IPS-NIHi7 (cell line): Measurements from ENCODE around the gene ZNF428.
A peak's percentile ranks its signal among the peaks of the same experiment; 100 is the strongest.
"Not testable (repeated sequence)": the region's sequence is repeated elsewhere in the genome, so short reads cannot be mapped to it uniquely, and the experiment has no call there.

ENCODE experiments used
- DNase-seq: peaks from one replicate; pipeline ENCODE4 v3.0.0; 2012; ENCODE audit warnings: mixed read lengths; ENCODE audit errors: extremely low spot score

The ZNF428 gene

DNA sequence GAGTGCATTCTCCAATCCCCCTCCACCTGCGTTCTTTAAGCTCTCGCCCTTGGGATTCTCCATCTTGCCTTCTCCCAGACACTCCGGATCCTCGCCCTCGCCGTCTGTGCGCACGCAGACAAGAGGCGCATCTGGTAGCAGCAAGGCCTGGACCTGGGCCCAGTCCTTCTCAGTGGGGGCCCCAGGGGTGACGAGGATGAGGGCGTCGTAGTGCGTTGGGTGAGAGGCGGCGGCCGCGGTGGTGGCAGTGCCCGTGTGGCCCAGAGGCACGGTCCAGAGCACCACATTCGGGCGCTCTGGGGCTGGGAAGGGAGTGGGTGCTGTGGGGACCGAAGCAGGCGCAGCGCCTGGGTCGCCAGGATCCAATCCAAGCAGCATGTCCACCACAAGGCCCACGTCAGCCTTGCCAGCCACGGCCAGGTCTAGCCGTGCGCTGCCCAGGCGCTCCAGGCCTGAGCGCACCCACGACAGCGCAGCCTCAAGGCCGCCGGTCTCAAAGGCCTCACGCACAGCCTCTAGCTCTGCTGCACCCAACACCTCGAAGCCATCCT lies 26.6 kb downstream of the ZNF428 start:
- DNase-seq = no peak

DNA sequence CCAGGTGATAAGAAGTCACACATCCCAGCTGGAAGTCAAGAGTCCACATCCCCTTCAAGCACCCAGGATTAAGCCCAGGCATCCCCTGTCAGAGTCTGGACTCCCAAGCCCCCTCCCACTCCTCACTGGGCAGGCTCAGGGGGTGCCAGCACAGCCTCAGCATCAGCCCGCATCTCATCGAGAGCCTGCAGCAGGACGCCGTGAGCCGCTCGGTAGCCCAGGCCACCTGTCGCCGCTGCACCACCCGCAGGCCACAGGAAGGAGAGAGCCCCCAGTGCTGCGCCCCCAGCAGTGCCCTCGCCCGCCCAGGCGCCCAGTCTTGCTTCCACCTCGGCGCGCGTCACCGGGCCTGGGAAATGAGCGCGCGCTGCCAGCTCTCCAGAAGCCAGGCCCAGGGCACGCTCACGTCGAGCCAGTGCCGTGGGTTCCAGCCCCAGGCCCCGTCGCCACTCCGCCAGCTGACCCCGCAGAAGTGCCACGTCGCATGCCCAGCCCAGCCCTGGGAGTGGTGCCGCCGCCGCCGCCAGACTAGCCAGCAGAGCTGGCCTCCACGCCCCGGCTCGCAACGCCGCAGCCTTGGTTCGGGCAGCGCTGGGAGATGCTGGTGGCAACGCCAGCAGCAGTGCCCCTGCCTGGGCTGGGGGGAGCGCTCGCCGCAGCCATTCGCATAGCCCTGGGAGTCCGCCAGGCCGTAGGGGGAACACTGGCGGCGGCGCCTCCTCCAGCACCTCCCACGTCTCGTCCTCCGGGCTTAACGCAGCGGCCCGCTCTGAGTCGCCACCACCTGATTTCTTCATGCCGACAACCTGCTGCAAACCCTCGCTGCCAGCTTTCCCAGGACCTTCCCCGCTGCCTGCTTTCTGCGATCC lies 27.3 kb downstream of the ZNF428 start:
- DNase-seq = no peak

DNA sequence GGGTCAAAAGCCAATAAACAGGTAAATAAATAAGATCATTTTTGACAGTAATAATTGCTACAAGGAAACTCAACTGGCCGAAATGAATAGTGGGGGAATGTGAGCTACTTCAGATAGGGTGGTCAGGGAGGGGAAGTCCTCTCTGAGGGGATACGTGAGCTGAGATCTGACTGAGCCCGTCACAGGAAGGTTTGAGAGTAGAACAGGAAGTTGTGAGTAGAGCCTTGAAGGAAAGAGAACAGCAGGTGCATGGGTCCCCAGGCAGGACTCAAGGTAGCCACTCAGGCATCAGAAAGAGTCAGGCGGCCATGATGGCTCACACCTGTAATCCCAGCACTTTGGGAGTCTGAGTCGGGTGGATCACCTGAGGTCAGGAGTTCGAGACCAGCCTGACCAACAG lies 29.8 kb downstream of the ZNF428 start:
- DNase-seq = no peak

DNA sequence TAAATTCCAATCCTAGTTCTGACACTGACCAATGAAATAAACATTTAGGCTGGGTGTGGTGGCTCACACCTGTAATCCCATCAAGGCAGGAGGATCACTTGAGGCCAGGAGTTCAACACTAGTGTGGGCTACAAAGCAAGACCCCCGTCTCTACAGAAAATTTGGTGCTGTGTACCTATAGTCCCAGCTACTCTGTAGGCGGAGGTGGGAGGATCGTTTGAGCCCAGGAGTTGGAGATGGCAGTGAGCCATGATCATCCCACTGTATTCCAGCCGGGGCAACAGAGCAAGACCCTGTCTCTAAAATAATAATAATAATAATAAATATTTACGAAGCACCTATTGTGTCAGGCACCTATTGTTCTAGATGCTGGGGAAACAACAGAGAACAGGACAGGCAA lies 30.2 kb downstream of the ZNF428 start:
- DNase-seq = no peak

DNA sequence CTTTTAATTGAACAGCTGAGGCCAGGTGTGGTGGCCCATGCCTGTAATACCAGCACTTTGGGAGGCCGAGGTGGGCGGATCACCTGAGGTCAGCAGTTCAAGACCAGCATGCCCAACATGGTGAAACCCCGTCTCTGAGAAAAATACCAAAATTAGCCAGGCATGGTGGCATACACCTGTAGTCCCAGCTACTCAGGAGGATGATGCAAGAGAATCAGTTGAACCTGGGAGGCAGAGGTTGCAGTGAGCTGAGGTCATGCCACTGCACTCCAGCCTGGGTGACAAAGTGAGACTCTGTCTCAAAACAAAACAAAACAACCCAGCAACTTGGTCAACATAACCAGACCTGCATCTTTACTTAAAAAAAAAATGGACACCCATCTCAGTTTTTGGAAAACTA lies 32.4 kb downstream of the ZNF428 start:
- DNase-seq = not testable (repeated sequence)

DNA sequence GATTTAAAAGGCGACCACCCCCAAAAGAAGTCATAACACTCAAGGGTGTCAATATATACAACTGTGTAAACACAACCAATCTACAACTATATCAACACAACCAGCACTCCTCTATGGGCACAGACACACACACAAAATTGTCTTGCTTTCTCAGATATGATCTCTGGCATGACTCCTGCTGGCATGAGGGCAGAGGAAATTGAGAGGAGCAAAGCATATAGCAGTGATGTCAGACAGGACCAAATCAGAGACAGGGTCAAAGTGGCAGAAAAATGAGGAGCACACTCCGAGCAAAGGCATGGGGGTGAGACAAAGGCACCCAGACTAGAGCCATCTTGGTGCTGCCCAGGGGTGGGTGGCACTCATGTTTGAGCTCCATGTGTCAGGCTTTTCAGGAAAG lies 33.1 kb downstream of the ZNF428 start:
- no peak for DNase-seq

DNA sequence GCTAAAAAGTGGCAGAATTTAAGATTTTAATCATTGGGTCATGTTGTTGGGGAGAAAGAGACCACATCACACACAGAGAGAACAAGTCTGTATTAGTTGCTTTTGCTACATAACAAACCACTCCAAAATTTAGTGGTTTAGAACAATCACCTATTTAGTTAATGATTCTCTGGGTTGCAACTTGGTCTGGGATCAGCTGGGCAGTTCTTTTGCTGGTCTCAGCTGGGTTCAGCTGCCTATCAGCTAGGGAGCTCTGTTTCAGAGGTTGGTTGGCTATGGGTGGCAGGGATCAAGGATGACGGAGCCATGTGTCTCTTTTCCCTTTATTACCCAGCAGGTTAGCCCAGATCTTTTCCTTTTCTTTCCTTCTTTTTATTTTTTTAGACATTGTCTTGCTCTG lies 34.9 kb downstream of the ZNF428 start:
- DNase-seq = no peak

DNA sequence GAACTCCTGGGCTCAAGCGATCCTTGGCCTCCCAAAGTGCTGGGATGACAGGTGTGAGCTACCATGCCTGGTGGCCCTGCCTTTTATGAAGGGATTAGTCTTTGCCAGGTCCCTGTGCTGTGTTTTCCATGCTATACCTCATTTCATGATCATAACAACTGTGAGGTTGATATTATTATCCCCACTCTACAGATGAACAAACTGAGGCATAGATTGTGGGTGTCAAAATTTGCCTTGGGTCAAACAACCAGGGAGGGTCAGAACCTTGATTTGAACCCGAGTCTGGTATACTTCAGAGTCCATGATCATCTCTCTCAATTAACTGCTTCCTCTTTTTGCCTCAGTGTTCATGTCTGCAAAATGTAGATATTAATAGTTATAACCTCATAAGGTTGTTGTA lies 36.9 kb downstream of the ZNF428 start:
- no peak for DNase-seq

DNA sequence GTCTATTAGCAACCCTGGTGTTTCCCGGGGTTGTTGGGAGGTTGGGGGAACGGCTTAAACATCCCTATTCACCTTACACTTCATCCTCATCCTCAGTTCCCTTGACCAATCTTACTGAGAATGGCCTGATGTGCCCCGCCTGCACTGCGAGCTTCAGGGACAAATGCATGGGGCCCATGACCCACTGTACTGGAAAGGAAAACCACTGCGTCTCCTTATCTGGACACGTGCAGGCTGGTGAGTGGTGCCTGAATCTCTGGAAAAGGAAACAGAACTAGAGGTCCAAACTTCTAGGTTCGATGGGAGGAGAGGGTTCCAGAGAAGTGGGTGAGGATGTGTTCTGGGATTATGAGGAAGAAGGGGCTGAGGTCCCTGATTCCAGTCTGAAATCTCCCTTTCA lies 38.0 kb downstream of the ZNF428 start:
- DNase-seq = no peak

DNA sequence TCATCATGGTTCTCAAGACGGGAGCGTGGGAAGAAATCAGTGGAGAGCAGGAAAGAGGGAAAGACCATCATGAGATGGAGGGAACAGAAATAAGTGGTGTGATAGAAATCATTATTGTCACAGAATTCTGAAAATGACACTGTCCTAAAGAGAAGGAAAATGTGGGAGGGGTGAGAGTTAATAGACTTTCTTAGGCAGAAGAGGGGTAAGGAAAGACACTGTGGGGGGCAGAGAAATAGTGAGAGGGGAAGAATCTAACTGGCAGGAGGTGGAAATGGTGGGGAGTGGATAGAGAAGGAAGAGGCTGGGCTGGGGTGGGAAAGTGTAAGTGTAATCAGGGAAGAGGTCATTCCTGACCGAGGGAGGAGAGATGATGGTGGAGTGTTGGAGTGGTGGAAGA lies 40.6 kb downstream of the ZNF428 start:
- DNase-seq = no peak

DNA sequence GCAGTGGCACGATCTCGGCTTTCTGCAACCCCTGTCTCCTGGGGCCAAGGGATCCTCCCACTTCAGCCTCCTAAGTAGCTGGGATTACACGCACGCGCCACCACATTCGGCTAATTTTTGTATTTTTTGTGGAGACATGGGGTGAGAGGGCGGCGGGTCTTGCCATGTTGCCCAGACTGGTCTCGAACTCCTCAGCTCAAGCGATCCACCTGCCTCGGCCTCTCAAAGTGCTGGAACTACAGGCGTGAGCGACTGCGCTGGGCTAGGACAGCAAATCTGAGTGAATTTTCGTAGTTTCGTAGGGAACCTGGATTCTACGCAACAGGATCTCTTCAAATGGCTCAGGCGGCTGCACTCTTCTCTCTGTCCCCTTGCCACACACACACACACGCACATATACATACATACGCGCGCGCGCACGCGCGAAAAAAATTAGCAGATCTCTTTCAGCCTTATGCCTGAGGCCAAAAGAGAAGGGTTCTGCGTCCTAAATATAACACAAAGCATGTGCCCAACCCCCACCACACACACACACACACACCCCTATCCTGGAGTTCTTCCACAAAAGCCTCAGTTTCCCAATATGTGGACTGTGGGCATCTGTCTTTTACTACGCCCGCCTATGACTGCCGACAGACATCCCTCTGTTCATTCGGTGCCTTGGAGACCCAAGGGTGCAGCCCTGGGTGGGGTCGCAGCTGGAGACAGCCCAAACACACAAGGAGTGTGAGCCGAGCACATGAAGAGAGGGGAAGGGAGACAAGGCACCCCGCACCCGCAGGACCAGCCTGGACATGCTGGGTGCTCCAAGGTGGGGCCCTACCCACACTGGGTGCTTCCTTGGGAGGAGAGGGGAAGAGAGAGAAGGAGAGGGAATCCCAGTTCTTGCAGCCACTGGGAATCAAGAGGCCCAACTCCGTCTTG lies 43.2 kb downstream of the ZNF428 start:
- no peak for DNase-seq

DNA sequence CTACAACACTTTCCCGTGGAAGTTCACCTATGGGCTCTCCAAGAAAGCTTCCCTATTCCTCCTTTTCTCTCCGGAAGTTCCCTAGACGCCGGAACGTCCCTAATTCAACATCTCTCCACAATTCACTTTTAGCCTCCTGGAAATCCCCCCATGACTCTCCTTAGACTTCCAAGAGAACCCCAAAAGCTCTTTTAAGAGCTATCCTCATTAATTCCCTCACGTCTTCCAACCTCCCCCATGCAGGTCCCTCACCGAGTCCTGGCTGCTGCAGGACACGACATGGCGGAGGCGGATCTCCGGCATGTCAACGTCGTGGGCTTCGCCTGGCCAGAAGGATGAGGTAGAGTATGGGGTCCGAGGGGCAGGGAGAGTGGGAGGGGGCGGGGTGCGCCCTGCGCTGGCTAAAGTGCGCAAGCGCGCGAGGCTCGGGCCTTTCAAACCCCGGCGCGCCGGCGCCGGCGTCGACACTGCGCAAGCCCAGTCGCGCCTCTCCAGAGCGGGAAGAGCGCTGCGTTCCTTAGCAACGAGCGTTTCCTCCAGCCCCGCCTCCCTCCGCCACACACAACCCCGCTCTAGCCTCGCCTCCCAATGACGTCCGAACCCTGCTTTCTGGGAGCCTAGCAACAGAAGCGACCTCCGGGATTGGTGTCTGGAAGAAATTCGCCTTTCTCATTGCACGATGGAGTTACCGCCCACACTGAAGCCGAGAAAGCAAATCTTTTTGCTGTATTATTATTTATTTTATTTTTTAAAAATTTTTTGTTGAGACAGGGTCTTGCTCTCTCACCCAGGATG lies 44.1 kb downstream of the ZNF428 start, which contains the start of the genes PINLYP and XRCC1:
PINLYP (plus strand) TSS at position 646 of the 795 bp plus-strand sequence. CDS start 1,391 bp downstream, outside the sequence.
XRCC1 (minus strand) TSS at position 372 of the 795 bp plus-strand sequence; CDS start at position 303, 69 bp downstream.
- peak; percentile 98 for DNase-seq

DNA sequence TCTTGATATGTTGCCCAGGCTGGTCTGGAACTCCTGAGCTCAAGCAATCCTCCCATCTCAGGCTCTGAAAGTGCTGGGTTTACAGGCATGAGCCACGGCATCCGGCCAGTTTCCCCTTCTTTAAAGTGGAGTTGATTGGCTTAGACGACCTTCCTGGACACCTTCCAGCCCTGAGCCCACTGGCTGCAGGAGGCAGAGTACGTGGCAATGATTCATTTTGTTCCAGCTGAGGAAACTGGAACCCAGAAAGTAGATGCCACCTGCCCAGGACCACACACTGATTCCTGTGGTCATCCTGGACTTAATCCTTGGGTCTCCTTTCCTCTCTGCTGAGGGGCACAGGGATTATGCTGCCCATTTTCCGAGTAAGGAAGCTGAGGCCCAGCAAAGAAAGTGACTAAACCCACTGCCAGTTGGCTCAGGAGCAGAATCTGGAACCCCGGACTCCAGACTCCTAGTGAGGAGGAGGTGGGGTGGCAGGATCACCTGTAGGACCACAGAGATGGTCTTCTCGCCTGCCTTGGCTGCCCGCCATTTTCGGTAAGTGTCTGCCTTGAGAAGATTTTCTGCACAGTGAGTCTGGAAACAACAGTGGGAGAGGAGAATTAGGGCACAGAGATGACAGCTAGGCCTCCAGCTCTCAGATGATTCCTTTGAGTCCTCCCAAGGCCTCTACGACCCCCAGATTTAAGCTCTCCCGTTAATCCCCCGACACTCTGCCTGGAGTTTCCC lies 44.8 kb downstream of the ZNF428 start:
- no peak for DNase-seq

DNA sequence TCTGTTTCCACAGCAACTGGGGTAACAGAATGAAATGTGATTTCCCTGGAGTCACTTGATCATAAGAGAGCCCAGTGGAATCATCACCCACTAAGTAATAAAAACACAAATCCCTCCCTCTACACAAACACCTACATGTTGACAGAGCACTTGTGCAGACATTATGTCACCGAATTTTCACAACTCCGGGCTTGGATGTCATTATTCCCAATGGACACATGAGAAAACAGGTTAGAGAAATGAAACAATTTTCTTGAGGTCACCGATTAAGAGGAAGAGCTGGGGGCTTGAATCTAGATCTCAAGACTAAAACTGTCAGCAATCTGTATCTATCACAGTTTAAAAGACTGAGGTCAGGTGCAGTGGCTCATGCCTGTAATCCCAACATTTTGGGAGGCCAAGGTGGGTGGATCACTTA lies 47.2 kb downstream of the ZNF428 start:
- no peak for DNase-seq

DNA sequence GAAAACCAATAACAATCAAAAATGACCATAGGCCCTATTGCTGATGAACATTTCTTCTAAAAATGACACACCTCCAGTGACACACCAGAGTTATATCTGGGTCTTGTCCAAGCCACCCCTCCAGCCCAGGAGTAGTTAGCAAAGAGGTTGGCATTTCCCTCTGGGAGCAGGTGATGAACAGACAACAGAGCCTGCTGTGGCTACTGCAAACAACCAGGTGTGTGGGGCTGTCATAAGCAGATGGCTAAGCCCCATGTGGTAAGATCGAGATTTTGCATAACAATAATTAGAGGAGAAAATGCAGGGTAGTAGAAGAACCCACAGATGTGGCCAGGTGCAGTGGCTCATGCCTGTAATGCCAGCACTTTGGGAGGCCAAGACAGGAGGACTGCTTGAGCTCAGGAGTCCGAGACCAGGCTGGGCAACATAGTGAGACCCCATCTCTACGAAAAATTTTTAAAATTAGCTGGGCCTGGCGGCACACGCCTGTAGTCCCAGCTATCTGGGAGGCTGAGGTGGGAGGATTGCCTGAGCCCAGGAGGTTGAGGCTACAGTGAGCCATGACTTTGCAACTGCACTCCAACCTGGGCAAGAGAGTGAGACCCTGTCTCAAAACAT lies 49.1 kb downstream of the ZNF428 start:
- DNase-seq = no peak

DNA sequence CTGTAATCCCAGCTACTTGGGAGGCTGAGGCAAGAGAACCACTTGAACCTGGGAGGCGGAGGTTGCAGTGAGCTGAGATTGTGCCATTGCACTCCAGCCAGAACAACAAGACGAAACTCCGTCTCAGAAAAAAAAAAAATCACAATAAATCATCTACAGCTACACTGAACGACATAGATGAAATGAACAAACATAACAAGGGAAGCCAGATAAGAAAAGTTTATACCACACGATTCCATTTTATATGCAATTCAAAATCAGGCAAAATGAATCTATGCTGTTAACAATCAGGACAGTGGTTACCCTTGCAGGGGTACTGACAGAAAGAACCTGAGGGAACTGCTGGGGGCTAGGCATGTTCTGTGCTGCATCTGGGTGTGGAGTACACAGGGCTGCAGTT lies 49.8 kb downstream of the ZNF428 start:
- DNase-seq = no peak

DNA sequence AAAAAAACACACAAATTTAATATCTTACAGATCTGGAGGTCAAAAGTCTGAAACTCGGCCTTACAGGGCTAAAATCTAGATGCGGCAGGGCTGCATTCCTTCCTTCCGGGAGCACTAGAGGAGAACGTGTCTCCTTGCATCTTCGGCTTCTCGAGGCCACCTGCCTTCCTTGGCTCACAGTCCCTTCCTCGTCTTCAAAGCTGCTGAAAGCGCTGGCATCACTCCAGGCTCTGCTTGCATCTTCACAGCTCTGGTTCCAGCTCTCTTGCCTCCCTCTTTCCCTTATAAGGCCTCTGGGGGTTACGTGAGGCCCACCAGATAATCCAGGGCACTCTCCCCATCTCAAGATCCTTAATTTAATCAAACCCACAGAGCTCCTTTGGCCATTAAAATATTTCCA lies 54.6 kb downstream of the ZNF428 start:
- DNase-seq = no peak

DNA sequence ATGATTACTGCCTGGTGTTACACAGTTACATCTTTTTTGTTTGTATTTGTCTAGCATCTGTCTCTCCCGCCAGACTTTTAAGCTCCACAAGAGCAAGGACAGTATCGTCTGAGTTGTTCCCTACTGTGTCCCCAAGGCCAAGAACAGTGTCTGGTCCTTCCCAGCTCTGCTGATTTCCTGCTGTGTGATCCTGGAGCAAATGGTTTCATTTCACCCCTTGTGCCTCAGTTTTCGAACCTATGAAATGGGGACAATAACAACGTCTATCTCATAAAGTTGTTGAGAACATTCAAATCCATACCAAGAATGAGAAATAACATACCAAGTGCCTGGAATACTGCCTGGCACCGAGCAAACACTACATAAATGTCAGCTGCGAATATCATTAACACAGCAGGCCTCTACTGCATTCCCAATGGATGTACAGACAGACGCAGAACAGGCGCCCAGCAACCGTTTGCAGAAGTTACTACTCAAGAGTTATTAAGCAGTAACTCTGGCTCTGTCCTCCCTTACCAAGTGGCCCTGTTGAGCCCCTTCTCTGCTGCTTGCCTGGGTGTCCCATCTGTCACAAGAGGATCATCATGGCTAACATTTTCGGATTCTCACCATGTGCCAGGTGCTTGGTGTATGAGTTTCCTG lies 55.5 kb downstream of the ZNF428 start:
- no peak for DNase-seq

DNA sequence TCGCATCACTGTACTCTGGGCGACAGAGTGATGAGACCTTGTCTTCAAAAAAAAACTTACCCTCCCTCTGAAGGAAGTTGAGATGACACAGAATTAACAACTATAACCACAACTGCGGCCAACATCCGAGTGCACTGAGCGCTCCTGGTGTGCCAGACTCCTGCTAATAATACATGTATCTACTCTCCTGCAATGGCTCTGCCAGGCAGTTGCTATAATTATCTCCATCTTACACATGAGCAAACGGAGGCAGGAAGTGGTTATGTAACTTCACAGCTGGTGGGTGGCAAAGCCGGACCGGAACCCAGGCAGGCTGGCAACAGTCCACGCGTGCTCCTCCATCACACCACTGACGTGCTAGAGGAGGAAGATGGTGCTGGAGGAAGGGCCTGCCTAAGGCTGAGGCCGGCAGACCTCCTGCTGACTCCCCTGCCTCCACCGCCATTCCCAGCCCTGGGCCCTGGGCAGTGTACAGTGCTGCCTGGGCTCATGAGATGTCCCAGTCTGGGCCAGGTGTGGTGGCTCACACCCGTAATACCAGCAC lies 56.7 kb downstream of the ZNF428 start:
- DNase-seq = no peak
